Mesenchymal stem cell (in vitro differentiated cells and primary cell): Measurements from ENCODE around the gene TCF21.
"Not testable (repeated sequence)": the region's sequence is repeated elsewhere in the genome, so short reads cannot be mapped to it uniquely, and the experiment has no call there.

Experiments used
- DNase-seq: peaks from one replicate; pipeline ENCODE4 v3.0.0-alpha.2; 2013
- H2AFZ ChIP-seq: one replicate; pipeline ENCODE4 v1.6.1; 2013; ENCODE audit warnings: low read depth, mild to moderate bottlenecking, control low read depth, inconsistent platforms, low read length, moderate library complexity
- H2AK5ac ChIP-seq: 2 replicates; pipeline ENCODE4 v1.6.1; 2013; ENCODE audit warnings: low read length, moderate library complexity, mild to moderate bottlenecking, inconsistent platforms; ENCODE audit not compliant: severe bottlenecking
- H2BK120ac ChIP-seq: one replicate; pipeline ENCODE4 v1.6.1; 2013; ENCODE audit warnings: low read depth, mild to moderate bottlenecking, inconsistent platforms, low read length, moderate library complexity
- H2BK12ac ChIP-seq, 2 experiments: one replicate each; pipeline ENCODE4 v1.6.1; 2013; ENCODE audit warnings: inconsistent platforms in 2 of 2, low read length in 2 of 2, mild to moderate bottlenecking in 2 of 2, moderate library complexity in 2 of 2, control low read depth in 1 of 2
- H2BK15ac ChIP-seq: one replicate; pipeline ENCODE4 v1.6.1; 2013; ENCODE audit warnings: mild to moderate bottlenecking, low read depth, inconsistent platforms; ENCODE audit not compliant: poor library complexity, severe bottlenecking
- H2BK5ac ChIP-seq: 2 replicates; pipeline ENCODE4 v1.6.1; 2013; ENCODE audit warnings: low read depth, mild to moderate bottlenecking, low read length, control low read depth, inconsistent platforms; ENCODE audit not compliant: poor library complexity, severe bottlenecking
- H3K14ac ChIP-seq, 2 experiments: one replicate each; pipeline ENCODE4 v1.6.1; 2013; ENCODE audit warnings: inconsistent platforms in 2 of 2, low read length in 2 of 2, control low read depth in 1 of 2, mild to moderate bottlenecking in 1 of 2, moderate library complexity in 1 of 2
- H3K18ac ChIP-seq, 2 experiments: one replicate each; pipeline ENCODE4 v1.6.1; 2013; ENCODE audit warnings: inconsistent platforms in 2 of 2, low read length in 2 of 2, control low read depth in 1 of 2, low read depth in 1 of 2, mild to moderate bottlenecking in 1 of 2
- H3K23ac ChIP-seq, 2 experiments: one replicate each; pipeline ENCODE4 v1.6.1; 2013; ENCODE audit warnings: inconsistent platforms in 2 of 2, low read length in 2 of 2, mild to moderate bottlenecking in 2 of 2, moderate library complexity in 2 of 2, control low read depth in 1 of 2
- H3K27ac ChIP-seq: 2 replicates; pipeline ENCODE4 v1.5.1; 2013; ENCODE audit warnings: mild to moderate bottlenecking, moderate library complexity, low read length, control low read depth, inconsistent platforms; ENCODE audit not compliant: poor library complexity, severe bottlenecking
- H3K27me3 ChIP-seq, 2 experiments: 2 replicates each; pipeline versions ENCODE4 v1.6.1 to v1.7.0; 2013; ENCODE audit warnings: low read length in 2 of 2, mild to moderate bottlenecking in 2 of 2, moderate library complexity in 2 of 2, control low read depth in 1 of 2, inconsistent platforms in 1 of 2; ENCODE audit not compliant: control insufficient read depth in 1 of 2, insufficient read depth in 1 of 2
- H3K36me3 ChIP-seq, 2 experiments: 2 replicates each; pipeline versions ENCODE4 v1.6.1 to v1.7.0; 2013; ENCODE audit warnings: low read length in 2 of 2, control low read depth in 1 of 2, inconsistent platforms in 1 of 2, low read depth in 1 of 2, mild to moderate bottlenecking in 1 of 2; ENCODE audit not compliant: insufficient read depth in 2 of 2, control insufficient read depth in 1 of 2
- H3K4ac ChIP-seq, 2 experiments: one replicate each; pipeline ENCODE4 v1.6.1; 2013; ENCODE audit warnings: inconsistent platforms in 2 of 2, low read length in 2 of 2, mild to moderate bottlenecking in 2 of 2, moderate library complexity in 2 of 2, control low read depth in 1 of 2, low read depth in 1 of 2
- H3K4me1 ChIP-seq: 2 replicates; pipeline ENCODE4 v1.6.1; 2013; ENCODE audit warnings: low read depth, low read length, control low read depth; ENCODE audit not compliant: control insufficient read depth, insufficient read depth
- H3K4me2 ChIP-seq: 2 replicates; pipeline ENCODE4 v1.6.1; 2013; ENCODE audit warnings: low read length, mild to moderate bottlenecking, inconsistent platforms; ENCODE audit not compliant: poor library complexity, severe bottlenecking
- H3K4me3 ChIP-seq, 2 experiments: 2 replicates each; pipeline versions ENCODE4 v1.5.1 to v1.7.0; 2013; ENCODE audit warnings: low read length in 2 of 2, mild to moderate bottlenecking in 2 of 2, control low read depth in 1 of 2, low read depth in 1 of 2; ENCODE audit not compliant: insufficient read depth in 1 of 2
- H3K79me1 ChIP-seq: replicated peaks from 2 replicates; pipeline ENCODE4 v1.6.1; 2013; ENCODE audit warnings: mild to moderate bottlenecking, control low read depth, low read length, inconsistent platforms; ENCODE audit not compliant: poor library complexity, severe bottlenecking
- H3K9ac ChIP-seq: 2 replicates; pipeline ENCODE4 v1.7.0; 2013; ENCODE audit warnings: mild to moderate bottlenecking, low read length, moderate library complexity
- H3K9me3 ChIP-seq: 2 replicates; pipeline ENCODE4 v1.7.0; 2013; ENCODE audit warnings: mild to moderate bottlenecking, low read length; ENCODE audit not compliant: control insufficient read depth
- H4K8ac ChIP-seq: one replicate; pipeline ENCODE4 v1.6.1; 2013; ENCODE audit warnings: inconsistent platforms, mild to moderate bottlenecking, low read length, moderate library complexity
- H4K91ac ChIP-seq: one replicate; pipeline ENCODE4 v1.6.1; 2013; ENCODE audit warnings: mild to moderate bottlenecking, low read length, inconsistent platforms
- WGBS: methylation state at CpG from one replicate; pipeline ENCODE4 v1.1.7; 2013; ENCODE audit warnings: mixed read lengths; 5-methylcytosine and 5-hydroxymethylcytosine counted together

Gene TCF21

DNA sequence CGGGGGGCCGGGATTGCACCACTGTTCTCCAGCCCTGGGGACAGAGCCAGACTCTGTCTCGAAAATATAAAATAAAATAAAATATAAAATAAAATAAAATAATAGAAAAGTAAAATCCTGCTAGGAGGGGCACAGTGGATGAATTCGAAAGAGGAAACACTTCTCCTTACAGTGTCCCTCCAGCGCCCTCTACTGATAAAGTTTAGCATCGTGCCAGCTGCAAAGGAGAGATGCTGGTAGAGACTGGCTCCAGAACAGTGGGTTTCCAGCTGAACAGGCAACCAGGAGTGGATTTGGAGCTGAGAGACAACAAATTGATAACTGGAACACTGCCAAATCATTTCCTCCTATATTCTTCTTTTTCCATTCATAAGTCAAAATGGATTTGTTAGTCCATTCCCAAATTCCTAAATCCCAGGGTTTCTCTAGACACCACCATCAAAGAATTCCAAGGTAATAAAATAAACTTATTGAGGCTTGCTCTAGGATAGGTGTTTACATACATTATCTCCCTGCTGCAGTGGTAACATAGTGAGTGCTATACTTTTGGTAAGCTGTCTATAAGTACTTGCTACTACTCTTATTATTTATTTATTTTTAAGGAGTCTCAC lies 32.4 kb downstream of the TCF21 start:
- H3K4ac ChIP-seq, result no peak overlapping the region
- H3K23ac ChIP-seq, result no peak overlapping the region
- no peak overlapping the region for H3K18ac ChIP-seq
- H4K8ac ChIP-seq, result no peak overlapping the region
- H2AK5ac ChIP-seq, result no peak overlapping the region
- H2BK5ac ChIP-seq, result no peak overlapping the region
- no peak overlapping the region for H2AFZ ChIP-seq
- H3K14ac ChIP-seq, result no peak overlapping the region
- no peak overlapping the region for H3K27ac ChIP-seq
- H3K79me1 ChIP-seq, result no peaks in the 10 kb centered on the region
- no peak overlapping the region for H3K4me3 ChIP-seq
- H4K91ac ChIP-seq, result no peak overlapping the region
- no peak overlapping the region for H2BK15ac ChIP-seq
- H3K4me1 ChIP-seq, result no peaks in the 10 kb centered on the region
- no peaks in the 10 kb centered on the region for H3K27me3 ChIP-seq
- no peak overlapping the region for H2BK12ac ChIP-seq
- 33% methylated on average over 5 of the region's 6 CpGs for WGBS
- no peak overlapping the region for H2BK120ac ChIP-seq
- DNase-seq, result peak; percentile 84
- no peak overlapping the region for H3K9ac ChIP-seq
- H3K4me2 ChIP-seq, result no peak overlapping the region
- H3K36me3 ChIP-seq, result no peaks in the 10 kb centered on the region
- H3K9me3 ChIP-seq, result no peaks in the 10 kb centered on the region

- H3K4me2 ChIP-seq, result no peak overlapping the region
- H3K18ac ChIP-seq, result no peak overlapping the region
- no peak overlapping the region for H2BK120ac ChIP-seq
- no peaks in the 10 kb centered on the region for H3K79me1 ChIP-seq
- no peak overlapping the region for H4K91ac ChIP-seq
- no peak overlapping the region for H3K4me3 ChIP-seq
- H3K23ac ChIP-seq, result no peak overlapping the region
- H3K14ac ChIP-seq, result no peak overlapping the region
- no peak overlapping the region for H2BK5ac ChIP-seq
- H3K4me1 ChIP-seq, result no peaks in the 10 kb centered on the region
- H2AK5ac ChIP-seq, result no peak overlapping the region
- H2AFZ ChIP-seq, result no peak overlapping the region
- no peaks in the 10 kb centered on the region for H3K36me3 ChIP-seq
- H3K27me3 ChIP-seq, result no peaks in the 10 kb centered on the region
- H3K9ac ChIP-seq, result no peak overlapping the region
- no peak overlapping the region for H4K8ac ChIP-seq
- H3K4ac ChIP-seq, result no peak overlapping the region
- H3K9me3 ChIP-seq, result no peaks in the 10 kb centered on the region
- no peak overlapping the region for H2BK15ac ChIP-seq
- H3K27ac ChIP-seq, result no peak overlapping the region
- DNase-seq, result peak; percentile 82
- WGBS, result 28% methylated on average over 5 of the region's 6 CpGs
- no peak overlapping the region for H2BK12ac ChIP-seq
These were observed 35.2 kb downstream of the TCF21 start for GRCh38 chr6:133923938-133924593.

DNA sequence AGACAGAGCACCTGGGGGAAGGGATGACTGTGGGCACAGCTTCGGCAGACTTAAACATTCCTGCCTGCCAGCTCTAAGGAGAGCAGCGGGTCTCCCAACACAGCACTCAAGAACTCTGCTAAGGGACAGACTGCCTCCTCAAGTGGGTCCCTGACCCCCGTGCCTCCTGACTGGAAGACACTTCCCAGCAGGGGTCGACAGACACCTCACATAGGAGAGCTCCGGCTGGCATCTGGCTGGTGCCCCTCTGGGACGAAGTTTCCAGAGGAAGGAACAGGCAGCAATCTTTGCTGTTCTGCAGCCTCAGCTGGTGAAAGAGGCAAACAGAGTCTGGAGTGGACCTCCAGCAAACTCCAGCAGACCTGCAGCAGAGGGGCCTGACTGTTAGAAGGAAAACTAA lies 42.3 kb downstream of the TCF21 start:
- H3K27me3 ChIP-seq, H3K18ac ChIP-seq, H3K4me2 ChIP-seq, H3K14ac ChIP-seq, H3K4me3 ChIP-seq, H3K27ac ChIP-seq, H3K36me3 ChIP-seq, H3K9ac ChIP-seq, H3K4me1 ChIP-seq, DNase-seq, H2BK5ac ChIP-seq, H3K9me3 ChIP-seq, H3K4ac ChIP-seq, H3K23ac ChIP-seq, H2BK120ac ChIP-seq, H2BK12ac ChIP-seq, H4K91ac ChIP-seq, H4K8ac ChIP-seq, H3K79me1 ChIP-seq, H2AK5ac ChIP-seq, H2BK15ac ChIP-seq, H2AFZ ChIP-seq: not testable (repeated sequence)
- 74% methylated on average over 6 of the region's 6 CpGs for WGBS

- not testable (repeated sequence) for H3K23ac ChIP-seq, H2AK5ac ChIP-seq, H3K14ac ChIP-seq, H3K79me1 ChIP-seq, H2AFZ ChIP-seq, H3K27ac ChIP-seq, H3K36me3 ChIP-seq, H3K9me3 ChIP-seq, H3K27me3 ChIP-seq, H2BK5ac ChIP-seq, H3K4me3 ChIP-seq, H3K4me1 ChIP-seq, H4K8ac ChIP-seq, H3K4me2 ChIP-seq, H3K9ac ChIP-seq, H2BK120ac ChIP-seq, H4K91ac ChIP-seq, H3K4ac ChIP-seq, H3K18ac ChIP-seq, H2BK15ac ChIP-seq, DNase-seq, H2BK12ac ChIP-seq
- WGBS, result 78% methylated on average over 2 of the region's 3 CpGs
These were observed 47.4 kb downstream of the TCF21 start for GRCh38 chr6:133936352-133936751.
